GM21390 (cell line): Measurements from ENCODE around the gene ENPP6.
"Not testable (repeated sequence)": the region's sequence is repeated elsewhere in the genome, so short reads cannot be mapped to it uniquely, and the experiment has no call there.

Experiments used
- ATAC-seq: cut with Tn5 transposase; IDR thresholded peaks from one replicate; pipeline ENCODE4 v1.9.1; 2021; ENCODE audit not compliant: unreplicated experiment

The ENPP6 gene

DNA sequence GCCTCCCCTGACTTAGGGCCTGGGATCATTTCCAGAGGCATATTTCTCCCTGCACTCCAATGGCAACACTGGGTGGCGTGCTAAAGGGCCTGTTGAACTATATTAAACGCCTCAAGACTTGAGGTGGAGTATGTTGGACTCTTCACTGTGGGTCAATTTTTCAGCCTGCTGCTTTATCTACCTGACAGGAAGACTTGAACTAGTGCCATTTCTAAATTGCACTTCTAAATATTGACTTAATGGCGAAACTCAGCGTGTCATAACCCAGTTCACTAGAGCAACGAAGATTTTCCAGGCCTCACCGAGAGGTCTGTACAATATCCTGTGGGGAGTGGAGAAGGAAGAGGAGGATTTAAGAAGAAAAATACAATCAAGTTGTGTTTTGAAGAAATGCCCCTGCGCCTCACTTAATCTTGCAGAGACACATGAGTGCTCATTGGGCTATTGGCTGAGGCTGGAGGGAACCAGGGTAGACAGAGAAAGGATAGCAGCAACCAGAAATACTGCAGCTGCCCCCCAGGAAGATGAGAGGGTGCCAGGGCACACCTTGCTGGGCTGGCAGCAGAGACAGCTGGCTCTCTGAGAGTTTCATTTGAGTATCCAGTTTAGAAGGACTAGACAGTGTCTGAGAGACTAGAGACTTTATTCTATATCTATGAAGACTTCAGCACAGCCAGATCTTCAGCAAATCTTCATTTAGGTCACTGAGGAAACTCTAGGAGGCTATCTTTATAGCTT, 67.4 kb downstream of the ENPP6 start:
- no peak for ATAC-seq

DNA sequence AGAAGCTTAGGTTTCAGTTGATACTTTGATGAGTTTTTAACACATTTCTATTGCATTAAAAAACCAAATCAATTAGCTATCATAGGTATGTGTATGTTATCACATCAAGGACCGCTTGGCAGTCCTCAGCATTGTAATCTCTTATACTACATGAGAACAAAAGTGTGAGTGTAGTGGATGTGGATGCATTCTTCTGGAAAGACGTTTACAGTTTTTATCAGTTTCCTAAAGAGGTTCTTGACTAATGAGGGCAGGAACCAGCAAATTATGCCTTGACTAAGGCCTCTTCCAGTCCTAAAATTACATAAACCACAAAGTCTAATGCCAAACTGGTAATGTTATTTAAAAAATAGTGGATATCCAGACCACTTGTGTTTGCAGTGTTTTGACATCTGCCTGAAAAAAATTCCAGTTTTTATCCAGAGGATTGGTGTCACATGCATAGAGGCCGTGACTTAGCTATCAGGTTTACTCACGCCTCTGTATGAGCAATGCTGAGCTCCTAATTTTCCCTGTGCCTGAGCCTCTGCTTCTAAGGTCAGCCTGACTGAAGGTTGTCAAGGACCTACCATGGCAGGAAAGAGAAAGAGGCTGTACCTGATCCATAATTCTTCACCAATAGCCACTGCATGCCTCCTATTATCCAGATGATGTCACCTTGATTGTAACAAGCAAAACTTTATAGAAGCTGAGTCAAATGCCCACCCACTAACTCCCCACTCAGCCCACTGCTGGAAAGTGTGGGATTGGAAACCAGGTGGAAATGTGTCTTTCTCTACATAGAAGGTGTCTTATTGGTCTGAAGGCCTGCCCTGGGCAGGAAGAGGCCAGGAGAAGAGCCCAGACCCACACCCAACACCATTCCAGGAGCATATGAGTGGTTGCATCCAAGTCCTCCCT, 68.7 kb downstream of the ENPP6 start:
- no peak for ATAC-seq

DNA sequence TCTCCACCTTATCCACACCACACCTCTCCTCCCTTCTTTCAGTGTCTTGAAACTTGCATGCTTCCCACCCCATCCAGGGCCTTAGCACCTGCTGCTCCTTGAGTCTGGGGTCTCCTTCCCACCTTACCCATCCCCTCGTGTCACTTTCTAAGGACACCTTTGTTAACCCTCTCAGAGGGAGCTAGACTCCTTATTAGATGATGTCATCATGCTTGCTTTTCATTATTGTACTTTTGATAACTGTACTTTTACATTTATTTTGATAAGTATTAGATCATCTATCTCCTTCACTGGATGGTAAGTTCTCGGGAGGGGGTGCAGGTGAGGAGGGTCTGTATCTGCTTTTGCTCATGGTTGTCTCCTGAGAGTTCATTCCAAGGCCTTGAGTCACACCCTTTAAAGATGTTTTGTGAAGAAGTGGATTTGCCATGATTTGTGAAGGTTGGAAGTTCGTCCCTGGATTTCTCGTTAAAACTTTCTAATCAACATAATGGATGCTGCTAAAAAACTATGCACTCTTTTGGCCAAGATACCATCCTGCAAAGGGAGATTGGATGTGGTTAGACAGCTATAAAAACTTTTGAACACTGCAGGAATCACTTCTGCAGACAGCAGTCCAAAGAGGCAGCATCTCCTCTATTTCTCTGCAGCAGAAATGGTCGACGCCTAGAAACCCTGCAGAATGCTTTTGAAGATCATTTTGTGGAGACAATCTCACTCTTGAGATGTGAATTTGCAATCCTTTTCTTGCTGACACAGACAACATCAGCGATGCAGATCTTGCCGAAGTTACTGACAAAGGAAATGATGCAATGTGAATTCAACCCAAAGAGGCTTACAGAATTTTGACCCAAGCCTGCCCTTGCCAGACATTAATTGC, 69.6 kb downstream of the ENPP6 start:
- no peak for ATAC-seq

DNA sequence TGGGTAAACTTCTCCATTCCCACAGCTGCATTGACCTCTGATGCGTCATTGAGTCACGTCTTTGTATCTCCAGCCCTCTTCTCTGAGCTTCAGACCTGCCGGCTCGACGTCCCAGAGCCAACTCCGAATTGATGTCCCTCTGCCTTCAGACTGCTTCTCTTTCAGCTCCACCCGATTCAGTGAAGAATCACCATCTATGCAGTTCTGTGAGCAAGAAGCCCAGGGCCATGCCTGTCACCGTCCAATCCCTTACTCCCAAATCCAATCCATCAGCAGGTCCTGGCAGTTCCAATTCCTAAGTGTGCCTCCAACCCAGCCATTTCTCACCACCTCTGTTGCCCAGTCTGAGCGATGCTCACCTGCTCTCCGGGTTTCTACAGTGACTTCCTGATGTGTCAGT, 70.7 kb downstream of the ENPP6 start:
- ATAC-seq: no peak

DNA sequence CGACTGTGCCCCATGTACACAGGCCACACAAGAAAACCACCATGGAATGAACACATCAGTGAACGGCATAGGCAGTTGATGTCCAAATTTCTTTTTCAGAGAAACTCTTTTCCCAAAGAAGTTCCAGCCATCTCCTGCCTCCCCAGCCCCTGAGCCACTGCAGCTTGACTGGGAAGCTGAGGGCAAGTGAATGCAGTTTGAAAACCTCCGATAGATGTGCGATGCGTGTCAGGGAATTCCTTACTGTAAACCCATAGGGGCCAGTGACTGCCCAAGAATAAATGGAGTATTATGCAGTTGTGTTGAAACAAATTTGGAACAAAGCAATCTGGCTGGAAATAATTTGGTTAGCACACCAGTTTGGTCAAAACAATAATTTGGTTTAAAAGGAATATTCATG, 72.1 kb downstream of the ENPP6 start:
- ATAC-seq: no peak

DNA sequence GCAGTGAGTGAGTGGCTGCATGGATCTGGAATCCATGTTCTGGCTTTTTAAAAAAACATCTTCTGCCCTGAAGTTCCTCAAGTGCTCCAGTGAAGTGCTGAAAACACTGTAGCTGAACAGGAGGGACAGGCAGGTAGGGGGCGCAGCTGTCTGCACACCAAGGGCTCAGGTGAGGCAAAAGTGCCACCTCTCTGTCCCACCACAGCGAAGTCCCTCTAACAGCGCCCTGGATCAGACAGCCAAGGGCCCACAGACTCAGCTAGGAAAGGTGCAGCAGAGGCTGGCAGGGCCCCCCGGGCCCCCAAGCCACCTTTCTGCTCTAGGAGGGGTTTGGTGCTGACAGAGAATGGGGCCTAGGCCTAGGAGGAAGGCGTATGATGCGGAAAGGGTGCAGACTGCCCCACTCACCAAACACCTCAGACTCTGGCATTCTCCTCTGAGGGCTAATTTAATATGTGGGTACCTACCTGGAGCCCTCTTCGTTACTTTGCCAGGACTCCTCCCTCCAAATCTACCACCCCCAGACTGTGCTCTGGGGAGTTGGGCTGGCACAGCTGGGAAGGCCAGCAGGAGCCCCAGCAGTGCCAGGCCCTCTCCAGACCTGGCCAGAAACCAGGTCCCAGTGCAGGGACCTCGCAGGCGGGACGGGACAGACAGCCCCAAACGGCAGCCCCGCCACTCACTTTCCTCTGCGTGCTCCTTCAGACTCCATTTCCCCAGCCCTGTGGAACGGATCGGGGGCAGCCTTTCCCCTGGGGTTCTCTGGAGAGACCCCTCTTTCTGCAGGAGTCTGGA, 73.7 kb downstream of the ENPP6 start:
- no peak for ATAC-seq

DNA sequence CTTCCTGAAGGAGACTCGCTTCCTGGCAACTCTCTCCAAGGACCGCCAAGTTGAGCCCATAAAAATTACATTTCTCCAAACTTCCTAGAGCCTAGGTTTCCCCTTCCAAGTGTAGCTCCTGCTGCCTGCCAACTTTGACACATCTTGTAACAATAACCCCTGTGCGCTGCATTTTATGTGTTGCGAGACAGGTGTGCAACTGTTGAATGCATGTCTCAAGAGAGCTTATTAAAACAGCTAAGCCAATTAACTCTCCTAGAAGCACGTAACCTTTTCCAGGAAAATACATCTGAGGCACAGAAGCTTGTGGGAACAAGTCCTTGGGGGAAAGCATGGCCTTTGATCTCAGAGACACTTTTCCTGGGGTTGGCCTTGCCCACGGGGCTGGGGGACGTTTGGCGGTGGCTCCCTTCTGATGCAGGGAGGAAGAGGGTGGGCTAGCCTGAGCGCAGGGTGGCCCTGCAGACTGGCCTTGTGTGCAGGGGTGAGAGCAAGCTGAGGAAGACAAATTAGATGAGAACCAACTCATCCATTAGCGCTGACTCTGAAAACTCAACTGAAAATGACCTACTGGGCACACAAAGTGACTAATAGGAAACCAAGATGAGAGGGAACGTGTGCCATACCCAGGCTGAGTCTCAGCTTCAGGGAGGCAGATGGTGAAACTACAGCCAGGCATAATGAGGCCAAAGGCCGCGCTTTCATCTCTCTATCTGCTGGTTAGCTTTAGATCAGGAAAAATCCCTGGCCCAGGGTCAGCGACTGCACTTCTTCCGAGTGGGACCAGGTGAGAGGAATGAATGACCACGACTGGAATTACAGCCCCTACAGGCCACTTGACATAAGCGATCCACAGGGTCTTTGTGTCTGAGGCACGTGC, 75.3 kb downstream of the ENPP6 start:
- ATAC-seq: no peak

DNA sequence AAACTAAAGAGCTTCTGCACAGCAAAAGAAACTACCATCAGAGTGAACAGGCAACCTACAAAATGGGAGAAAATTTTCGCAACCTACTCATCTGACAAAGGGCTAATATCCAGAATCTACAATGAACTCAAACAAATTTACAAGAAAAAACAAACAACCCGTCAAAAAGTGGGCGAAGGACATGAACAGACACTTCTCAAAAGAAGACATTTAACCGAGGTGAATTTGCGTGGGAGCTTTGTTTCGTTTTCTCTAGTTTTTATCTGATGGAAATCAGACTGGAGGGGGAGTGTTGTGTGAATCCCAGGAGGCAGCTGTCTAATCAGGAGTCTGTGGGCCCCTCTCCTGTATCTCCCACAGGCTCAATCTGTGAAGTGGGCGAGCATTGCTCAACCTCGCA, 76.8 kb downstream of the ENPP6 start:
- ATAC-seq: not testable (repeated sequence)

DNA sequence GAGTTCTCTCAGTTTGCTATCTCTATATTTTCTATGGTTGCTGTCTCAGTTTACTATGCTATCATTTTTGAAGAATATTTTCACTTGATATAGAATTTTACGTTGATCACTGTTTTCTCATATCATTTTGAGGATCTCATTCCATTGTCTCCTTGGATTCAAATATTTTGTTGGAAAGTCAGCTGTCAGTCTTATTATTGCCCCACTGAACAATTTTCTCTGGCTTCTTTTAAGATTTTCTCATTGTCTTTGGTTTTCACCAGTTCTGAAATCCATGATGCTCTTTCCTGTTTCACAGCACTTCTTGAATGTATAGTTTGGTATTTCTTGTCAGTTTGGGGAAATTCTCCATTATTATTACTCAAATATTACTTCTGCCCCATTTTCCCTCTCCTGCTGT, 81.1 kb downstream of the ENPP6 start:
- no peak for ATAC-seq

DNA sequence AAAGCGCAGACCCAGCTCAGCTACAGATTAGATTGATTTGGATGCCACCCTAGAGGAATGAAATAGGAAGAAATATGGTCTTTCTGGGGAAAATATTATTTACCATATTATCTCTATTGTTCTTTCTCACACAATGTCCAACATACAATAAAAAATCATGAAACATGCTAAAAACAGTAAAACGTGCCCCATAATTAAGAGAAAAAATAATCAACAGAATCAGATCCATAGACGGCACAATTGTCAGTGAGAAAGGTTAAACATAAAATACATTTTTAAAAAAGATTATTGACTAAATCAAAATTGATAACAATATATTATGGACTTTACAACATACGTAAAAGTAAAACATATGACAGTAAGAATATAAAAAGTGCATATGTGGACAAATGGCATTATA, 90.9 kb downstream of the ENPP6 start:
- no peak for ATAC-seq

DNA sequence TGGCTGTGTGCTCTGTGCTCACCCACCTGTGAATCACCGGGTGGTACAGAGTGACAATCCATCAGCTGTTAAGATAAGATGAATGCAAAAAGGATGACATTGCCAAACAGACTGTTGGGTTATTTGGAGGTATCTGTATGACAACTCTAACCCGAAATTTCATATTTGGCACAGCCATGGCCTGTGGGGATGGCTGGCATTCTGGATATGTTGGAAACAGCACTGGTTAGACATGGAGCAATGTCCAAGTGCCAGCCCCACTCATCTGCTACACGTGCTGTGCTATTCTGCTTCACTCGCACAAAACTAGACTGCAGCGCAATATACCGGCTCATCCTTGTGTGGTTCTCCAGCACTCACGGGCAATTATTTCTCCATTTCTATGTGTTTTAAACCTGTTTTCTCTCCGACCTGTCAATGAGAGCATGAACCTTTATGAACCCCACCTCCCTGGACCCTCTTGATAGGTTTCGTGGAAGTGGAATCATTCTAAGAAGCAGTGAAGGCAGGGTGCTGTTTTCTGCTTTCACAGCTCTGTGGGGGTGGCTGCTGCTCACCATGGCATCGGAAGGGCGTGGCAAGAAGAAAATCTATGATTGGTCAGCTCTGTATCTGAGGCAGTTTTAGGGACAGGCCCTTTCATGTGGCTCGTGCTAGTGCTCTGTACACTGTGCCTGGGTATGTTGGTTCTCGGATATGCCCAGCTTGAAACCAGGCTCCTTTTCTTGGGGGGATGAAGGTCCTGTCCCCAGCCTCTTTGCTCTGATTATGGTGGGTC, 94.9 kb downstream of the ENPP6 start:
- no peak for ATAC-seq

DNA sequence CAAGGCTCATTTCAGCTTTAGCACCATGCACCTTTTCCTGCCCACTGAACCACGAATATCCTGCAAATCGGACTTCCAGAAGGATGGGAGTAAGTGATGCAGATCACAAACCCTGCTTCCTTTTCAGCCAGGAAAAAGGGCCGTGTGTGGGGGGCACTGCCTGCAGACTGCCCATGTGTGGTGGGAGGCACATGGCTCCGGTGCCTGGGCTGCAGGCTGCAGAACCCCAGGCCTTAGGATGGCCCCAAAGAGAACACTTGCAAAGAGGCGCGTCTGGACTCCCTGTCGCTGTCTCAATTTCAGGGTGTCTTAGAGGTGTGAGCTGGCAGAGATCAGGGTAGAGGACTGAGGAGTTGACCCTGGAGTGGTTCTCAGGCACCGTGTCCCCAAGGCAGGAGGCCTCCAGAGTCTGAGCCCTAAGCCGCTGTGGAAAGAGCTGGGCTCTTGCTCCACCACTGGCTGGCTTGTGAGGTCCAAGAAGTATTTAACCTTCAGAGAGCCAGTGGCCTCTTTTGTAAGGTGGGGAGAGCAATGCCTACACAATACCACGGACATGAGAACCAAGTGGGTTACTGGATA, 97.0 kb downstream of the ENPP6 start:
- no peak for ATAC-seq

DNA sequence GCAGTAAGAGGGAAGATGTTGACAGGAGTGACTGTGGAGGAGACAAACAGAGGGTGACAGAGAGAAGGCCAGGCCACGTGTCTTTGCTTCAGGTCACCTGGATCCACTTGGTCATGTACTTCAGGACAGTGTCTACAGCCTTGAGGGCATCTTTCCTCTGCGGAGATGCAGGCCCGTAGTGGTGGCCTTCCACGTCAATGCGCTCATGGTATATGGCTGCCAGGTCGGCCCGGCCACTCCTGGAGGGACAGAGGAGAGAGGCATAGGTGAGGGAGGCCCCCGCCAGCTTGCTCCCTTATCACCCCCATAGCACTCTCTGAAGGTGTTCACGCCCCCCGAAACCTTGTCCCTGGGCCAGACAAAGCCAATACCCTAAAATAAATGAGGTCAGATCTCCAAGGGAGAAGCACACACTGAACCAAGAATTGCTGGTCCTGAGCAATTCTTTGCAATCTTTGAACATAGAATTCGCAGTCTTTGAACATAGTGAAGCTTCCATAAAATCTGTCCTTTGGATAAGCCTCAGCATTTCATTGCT, 99.9 kb downstream of the ENPP6 start:
- ATAC-seq: no peak

DNA sequence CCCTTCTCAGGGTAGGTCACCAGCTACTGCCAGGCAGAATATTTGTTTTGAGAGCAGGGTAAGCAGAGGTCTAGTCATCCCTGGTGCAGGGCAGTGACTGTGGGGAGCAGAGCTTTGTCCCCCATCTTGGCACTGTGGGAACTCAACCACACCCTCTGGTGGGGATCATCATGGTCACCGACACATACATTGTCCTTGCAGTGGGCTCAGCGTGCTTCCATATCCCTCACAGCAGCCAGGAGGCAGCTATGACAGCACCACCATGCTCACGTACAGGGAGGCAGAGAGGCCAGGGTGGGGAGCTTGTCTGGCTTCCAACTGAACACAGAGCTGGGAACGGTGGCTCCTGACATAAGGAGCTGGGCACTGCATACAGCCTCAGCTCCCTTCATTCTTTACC, 102.3 kb downstream of the ENPP6 start:
- no peak for ATAC-seq

DNA sequence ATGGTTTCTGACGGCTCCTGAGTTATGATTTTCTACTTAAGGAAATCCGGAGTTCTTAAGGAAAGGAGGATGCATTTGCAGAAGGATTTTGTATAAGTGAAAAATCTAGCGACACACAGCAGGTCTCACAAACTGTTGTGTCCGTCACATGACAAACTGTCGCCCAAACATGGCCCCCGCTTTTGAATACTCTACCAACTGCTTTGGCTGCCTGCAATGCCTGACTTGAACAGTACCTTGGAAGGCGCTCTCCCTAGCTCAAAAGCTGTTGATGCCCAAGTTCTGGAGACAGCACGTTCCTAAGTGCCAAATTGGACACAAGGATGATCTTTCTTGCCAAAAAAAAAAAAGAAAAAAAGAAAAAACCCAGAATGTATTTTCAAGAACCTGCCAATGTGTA, 103.2 kb downstream of the ENPP6 start:
- ATAC-seq: no peak

DNA sequence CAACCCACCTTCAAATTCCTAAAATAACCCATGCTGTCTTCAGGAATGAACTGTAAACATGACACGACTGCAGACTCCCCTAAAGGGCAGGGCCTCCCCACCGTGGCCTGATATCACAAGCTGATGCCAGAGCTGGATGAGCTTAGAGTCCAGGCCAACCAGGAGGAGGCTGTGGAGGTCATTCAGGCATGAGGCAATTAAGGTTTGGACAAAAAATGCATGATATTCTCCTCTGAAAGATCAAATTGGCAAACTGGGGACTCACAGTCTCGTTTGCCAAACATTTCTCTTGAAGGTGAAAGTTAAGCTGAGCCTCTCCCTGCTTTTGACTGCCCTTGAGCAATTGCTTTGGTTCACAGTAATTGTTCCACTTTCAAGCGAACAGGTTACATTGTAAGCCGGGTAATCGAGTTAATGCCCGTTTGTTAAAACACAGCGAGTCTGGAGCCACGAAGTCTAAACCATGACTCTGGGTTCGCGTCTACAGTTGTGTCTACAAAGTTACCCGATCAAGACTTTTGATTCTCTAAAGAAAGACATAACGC, 105.6 kb downstream of the ENPP6 start:
- no peak for ATAC-seq

DNA sequence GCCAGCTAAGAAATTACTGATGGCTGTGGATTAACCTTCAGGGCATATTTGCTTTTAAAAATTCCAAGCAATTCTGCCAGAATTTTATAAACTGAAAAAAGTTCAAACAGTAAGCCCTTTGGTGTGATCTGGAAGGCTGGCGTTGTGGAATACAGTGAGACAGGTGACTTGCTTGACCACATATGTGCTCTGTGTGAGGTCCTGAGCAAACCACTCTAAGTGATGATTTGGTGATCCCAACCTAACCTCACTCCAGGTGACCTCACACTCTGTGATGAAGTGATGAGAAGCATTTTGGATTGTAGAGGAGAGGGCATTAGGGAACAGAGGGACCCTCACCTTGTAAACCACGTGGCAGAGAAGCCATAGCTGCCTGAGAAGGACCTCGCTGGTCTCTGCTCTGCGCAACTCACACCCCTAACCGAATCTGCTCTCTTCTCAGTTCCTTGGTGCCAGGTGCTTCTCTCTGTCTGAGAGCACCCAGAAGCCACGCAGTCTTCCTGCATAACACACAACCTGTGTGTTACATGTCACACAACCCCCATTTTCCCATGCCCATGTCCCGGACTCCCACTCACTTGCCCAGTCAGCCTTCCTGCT, 106.3 kb downstream of the ENPP6 start:
- ATAC-seq: no peak
